A549 (cell line): ENCODE data around the gene MTX3.

ENCODE experiments used
- BHLHE40 ChIP-seq: IDR thresholded peaks from 2 replicates; pipeline ENCODE4 v1.6.1; 2012; ENCODE audit warnings: low read depth, low read length, inconsistent platforms
- NPAS2 ChIP-seq: fragments of 250-450 bp; sonication (Bioruptor Pico); IDR thresholded peaks from 2 replicates; pipeline ENCODE4 v1.8.0; 2022; ENCODE audit warnings: mild to moderate bottlenecking, moderate library complexity, borderline replicate concordance

GRCh38 chr5:79986260-79986659, 4.8 kb downstream of the MTX3 start:
- TF ChIP-seq BHLHE40 (no peak), NPAS2 (CRISPR knock-in tag) (no peak)
